GM12878 (cell line): Measurements from ENCODE around the gene PLEKHG1. TPM values are rescaled to one million over a fixed set of nuclear protein-coding genes. Genes with fewer than 3 reads are reported as not detected.

Source experiments
- CREB1 ChIP-seq: IDR thresholded peaks from 2 replicates; pipeline ENCODE4 v1.6.1; 2012; ENCODE audit warnings: low read depth, mild to moderate bottlenecking, inconsistent platforms
- GATAD2B ChIP-seq: fragments of 450-650 bp; conservative IDR thresholded peaks from 2 replicates; pipeline ENCODE4 v1.6.1; 2017; ENCODE audit warnings: low read depth, mild to moderate bottlenecking, moderate library complexity
- HCFC1 ChIP-seq: fragments of 150-350 bp; IDR thresholded peaks from 2 replicates; pipeline ENCODE4 v1.6.1; 2014; ENCODE audit warnings: low read length
- IRF3 ChIP-seq: fragments of 450-650 bp; IDR thresholded peaks from 2 replicates; pipeline ENCODE4 v1.6.1; 2014; ENCODE audit warnings: mild to moderate bottlenecking
- KDM1A ChIP-seq: fragments of 200-600 bp; sonication (generic); IDR thresholded peaks from 2 replicates; pipeline ENCODE4 v1.6.1; 2016; ENCODE audit warnings: borderline replicate concordance
- MTA2 ChIP-seq: fragments of 450-650 bp; IDR thresholded peaks from 2 replicates; pipeline ENCODE4 v1.6.1; 2016; ENCODE audit warnings: low read depth, mild to moderate bottlenecking, moderate library complexity
- MYB ChIP-seq: fragments of 150-350 bp; IDR thresholded peaks from 2 replicates; pipeline ENCODE4 v1.6.1; 2014; ENCODE audit warnings: mild to moderate bottlenecking, low read depth, low read length, borderline replicate concordance
- NR2F1 ChIP-seq: fragments of 450-650 bp; conservative IDR thresholded peaks from 2 replicates; pipeline ENCODE4 v1.6.1; 2017; ENCODE audit warnings: mild to moderate bottlenecking
- SMARCA5 ChIP-seq: fragments of 450-650 bp; IDR thresholded peaks from 2 replicates; pipeline ENCODE4 v1.6.1; 2017; ENCODE audit warnings: mild to moderate bottlenecking
- SUZ12 ChIP-seq: fragments of 200-600 bp; sonication (generic); IDR thresholded peaks from one replicate; pipeline ENCODE4 v1.6.1; 2018; ENCODE audit warnings: antibody characterized with exemption, mild to moderate bottlenecking; ENCODE audit not compliant: unreplicated experiment
- polyA plus RNA-seq, 11 experiments: library from polyadenylated mRNA; depleted of rRNA in 4 of 11; unstranded in 6 of 11; stranded (reverse) in 5 of 11; fragments of >200 nt; fragmentation: Nextera tagmentation in 4 of 11; fragmentation: Illumina TruSeq in 1 of 11; extraction: Ambion mirVana in 4 of 11; extraction: Trizol in 1 of 11; gene quantifications; 1 replicate in 1 of 11; 2 replicates in 10 of 11; pipeline versions ENCODE4 v1.2.1 to v1.2.3, GENCODE V29; 2011 to 2016; ENCODE audit warnings: inconsistent platforms in 2 of 11, missing spikeins in 2 of 11, low read depth in 1 of 11
- total RNA-seq, 4 experiments: library from RNA; depleted of rRNA in 3 of 4; stranded (reverse); fragments of >200 nt in 3 of 4; fragmentation: Illumina TruSeq in 1 of 4; extraction: Trizol in 1 of 4; gene quantifications; 2 replicates each; pipeline versions ENCODE4 v1.2.1 to v1.2.3, GENCODE V29; 2013 to 2021
- TF ChIP-seq, protein P1 (sequence below): fragments of 450-650 bp; formaldehyde crosslinking; IDR thresholded peaks from 2 replicates; pipeline ENCODE4 v1.4.0; 2020; ENCODE audit warnings: mild to moderate bottlenecking, moderate library complexity
- TF ChIP-seq, protein P2 (sequence below): IDR thresholded peaks from 2 replicates; pipeline ENCODE4 v1.6.1; 2011; ENCODE audit warnings: borderline replicate concordance, low read depth, mild to moderate bottlenecking, moderate library complexity, low read length; ENCODE audit not compliant: insufficient read depth, poor library complexity, severe bottlenecking

The PLEKHG1 gene
- total and polyA plus RNA-seq, 10 of the 15 experiments (the other 5 are each of a cell fraction or from before 2014, with no cell fraction given), result 0.77 to 17.2 (median 4.9) TPM

DNA sequence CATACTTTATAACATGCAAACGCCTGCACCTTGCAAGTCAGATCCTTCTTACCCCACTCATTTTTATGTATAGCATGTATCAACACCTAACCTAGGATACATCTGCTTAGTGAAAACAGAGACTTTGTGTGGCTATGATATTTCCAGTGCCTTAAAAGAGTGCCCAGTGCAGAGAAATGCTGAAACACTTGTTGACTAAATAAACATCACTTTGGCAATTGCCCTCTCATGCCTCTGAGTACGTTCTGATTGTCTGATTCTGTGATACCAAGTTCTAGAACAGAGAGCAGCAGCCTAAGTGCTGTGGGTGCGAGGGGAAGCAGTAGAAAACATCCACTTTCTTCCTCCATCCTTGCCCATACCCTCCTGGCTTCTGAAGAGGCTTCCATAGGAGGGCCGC is 13.6 kb downstream of the PLEKHG1 start (continued):
- TF ChIP-seq, protein P1, sequence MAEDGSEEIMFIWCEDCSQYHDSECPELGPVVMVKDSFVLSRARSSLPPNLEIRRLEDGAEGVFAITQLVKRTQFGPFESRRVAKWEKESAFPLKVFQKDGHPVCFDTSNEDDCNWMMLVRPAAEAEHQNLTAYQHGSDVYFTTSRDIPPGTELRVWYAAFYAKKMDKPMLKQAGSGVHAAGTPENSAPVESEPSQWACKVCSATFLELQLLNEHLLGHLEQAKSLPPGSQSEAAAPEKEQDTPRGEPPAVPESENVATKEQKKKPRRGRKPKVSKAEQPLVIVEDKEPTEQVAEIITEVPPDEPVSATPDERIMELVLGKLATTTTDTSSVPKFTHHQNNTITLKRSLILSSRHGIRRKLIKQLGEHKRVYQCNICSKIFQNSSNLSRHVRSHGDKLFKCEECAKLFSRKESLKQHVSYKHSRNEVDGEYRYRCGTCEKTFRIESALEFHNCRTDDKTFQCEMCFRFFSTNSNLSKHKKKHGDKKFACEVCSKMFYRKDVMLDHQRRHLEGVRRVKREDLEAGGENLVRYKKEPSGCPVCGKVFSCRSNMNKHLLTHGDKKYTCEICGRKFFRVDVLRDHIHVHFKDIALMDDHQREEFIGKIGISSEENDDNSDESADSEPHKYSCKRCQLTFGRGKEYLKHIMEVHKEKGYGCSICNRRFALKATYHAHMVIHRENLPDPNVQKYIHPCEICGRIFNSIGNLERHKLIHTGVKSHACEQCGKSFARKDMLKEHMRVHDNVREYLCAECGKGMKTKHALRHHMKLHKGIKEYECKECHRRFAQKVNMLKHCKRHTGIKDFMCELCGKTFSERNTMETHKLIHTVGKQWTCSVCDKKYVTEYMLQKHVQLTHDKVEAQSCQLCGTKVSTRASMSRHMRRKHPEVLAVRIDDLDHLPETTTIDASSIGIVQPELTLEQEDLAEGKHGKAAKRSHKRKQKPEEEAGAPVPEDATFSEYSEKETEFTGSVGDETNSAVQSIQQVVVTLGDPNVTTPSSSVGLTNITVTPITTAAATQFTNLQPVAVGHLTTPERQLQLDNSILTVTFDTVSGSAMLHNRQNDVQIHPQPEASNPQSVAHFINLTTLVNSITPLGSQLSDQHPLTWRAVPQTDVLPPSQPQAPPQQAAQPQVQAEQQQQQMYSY (CRISPR knock-in tag), result no peak
- TF ChIP-seq KDM1A, result no peak
- TF ChIP-seq SUZ12, result no peak
- TF ChIP-seq CREB1, result no peak
- no peak for TF ChIP-seq MYB
- TF ChIP-seq MTA2, result no peak
- no peak for TF ChIP-seq HCFC1
- TF ChIP-seq GATAD2B, result no peak
- TF ChIP-seq SMARCA5, result no peak
- TF ChIP-seq, protein P2, sequence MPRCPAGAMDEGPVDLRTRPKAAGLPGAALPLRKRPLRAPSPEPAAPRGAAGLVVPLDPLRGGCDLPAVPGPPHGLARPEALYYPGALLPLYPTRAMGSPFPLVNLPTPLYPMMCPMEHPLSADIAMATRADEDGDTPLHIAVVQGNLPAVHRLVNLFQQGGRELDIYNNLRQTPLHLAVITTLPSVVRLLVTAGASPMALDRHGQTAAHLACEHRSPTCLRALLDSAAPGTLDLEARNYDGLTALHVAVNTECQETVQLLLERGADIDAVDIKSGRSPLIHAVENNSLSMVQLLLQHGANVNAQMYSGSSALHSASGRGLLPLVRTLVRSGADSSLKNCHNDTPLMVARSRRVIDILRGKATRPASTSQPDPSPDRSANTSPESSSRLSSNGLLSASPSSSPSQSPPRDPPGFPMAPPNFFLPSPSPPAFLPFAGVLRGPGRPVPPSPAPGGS, result no peak
- no peak for TF ChIP-seq NR2F1
- TF ChIP-seq IRF3, result no peak
